Measurements from ENCODE around the gene CUL3.

Gene CUL3

DNA sequence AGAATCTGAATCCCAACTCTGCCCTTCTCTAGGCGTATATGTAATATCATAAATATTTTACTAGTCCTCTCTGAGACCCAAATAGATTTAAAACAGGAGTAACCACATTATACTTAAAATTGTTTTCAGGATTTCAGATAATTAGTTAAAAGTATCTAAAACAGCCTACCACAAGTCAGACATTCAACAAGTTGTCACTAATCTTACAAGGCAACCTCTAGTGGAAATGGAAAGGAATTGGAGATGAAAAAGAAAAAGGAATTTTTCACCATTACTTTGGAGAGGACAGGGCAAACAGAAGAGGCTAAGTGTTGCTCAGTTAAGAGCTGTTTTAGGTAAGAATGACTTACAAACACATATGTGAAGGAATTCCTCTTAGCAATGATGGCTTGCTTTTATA lies 11.4 kb downstream of the CUL3 start:
- TF ChIP-seq, protein P1, sequence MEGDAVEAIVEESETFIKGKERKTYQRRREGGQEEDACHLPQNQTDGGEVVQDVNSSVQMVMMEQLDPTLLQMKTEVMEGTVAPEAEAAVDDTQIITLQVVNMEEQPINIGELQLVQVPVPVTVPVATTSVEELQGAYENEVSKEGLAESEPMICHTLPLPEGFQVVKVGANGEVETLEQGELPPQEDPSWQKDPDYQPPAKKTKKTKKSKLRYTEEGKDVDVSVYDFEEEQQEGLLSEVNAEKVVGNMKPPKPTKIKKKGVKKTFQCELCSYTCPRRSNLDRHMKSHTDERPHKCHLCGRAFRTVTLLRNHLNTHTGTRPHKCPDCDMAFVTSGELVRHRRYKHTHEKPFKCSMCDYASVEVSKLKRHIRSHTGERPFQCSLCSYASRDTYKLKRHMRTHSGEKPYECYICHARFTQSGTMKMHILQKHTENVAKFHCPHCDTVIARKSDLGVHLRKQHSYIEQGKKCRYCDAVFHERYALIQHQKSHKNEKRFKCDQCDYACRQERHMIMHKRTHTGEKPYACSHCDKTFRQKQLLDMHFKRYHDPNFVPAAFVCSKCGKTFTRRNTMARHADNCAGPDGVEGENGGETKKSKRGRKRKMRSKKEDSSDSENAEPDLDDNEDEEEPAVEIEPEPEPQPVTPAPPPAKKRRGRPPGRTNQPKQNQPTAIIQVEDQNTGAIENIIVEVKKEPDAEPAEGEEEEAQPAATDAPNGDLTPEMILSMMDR (IDR thresholded peaks at IDR 0.05), result no peak

DNA sequence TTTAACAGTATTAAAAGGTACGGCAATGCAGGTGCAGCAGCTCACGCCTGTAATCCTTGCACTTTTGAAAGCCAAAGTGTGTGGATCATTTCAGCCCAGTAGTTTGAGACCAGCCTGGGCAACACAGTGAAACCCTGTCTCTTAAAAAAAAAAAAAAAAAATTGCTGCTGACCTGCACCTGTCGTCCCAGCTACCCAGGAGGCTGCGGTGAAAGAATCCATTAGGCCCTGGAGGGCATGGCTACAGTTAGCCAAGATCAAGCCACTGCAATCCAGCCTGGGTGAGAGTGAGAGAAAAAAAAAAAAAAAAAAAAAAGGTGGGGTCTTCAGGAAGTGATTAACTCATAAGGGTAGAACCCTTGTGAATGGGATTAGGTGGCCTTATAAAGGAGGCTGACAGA lies 12.8 kb downstream of the CUL3 start:
- TF ChIP-seq, protein P1 (IDR thresholded peaks at IDR 0.05), result no peak

DNA sequence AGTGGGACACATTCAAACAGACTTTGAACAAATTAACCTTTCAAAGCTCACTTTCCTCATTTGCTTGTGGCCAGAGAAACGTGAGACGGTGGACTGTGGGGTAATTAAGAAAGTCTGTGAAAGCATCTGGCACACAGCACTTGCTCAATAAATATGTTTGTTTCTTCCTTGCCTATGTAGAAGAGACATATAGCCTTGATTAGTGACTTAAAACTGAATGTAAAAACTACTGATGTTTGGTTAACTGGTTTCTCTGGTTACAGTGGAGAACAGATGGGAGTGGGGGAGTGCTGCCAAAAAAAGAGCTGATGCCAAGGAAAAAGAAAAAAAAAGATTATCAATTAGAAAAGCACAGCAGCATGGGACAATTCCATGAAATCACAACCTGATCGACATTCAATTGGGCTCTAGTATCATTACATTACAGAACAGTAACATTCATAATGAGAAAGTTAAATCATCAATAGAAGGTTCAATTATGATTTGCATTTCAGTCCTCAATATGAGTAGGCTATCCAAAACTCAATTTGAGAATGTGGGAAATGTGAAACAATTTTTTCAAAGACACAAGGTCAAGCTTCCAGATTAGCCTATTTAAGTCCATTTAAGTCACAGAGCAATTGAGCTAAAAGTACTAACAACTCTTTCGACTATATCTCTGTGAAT lies 14.7 kb downstream of the CUL3 start:
- TF ChIP-seq, protein P1 (IDR thresholded peaks at IDR 0.05), result no peak

DNA sequence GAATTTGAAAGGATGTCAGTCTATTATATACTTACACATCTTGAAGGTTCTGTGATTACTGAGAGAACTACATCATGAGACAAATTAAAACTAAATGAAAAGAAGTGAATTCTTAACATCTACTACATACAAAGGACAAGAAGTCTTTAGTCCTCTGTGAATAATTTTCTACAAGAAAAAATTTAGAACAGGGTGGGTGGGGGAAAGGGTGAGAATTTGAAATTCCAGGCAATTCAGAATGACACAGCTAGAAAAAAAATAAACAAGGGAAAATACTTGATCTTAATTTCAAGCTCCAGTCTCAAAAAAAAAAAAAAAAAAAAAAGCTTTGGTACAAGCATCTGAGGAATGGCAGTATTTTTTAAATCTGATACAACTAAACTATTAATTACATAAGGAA lies 15.5 kb downstream of the CUL3 start:
- TF ChIP-seq, protein P1 (IDR thresholded peaks at IDR 0.05), result no peak

DNA sequence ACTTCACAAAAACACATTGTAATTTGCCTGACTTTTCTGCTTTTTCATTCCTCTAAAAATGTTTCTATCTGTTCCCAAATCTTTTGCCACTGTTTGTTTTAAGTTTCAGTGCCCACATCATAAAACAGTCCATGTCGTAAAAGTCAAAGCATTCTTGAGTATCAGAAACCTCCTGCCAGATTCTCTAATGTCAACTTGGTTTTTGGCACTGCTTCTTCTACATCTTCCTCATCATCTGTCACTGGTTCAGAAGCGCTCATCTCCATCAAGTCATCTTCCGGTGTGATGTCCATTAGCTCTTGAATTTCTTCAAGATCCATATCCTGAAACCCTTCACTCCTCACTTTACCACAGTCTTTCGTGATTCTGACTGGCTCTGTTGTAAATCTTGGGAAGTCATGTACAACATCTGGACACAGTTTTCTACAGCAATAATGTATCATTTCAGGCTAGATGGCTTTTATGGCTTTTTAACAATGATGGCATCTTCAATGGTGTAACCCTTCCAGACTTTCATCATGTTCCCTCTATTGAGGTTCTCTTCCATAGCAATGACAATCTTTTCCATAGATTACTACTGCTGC lies 19.6 kb downstream of the CUL3 start:
- TF ChIP-seq, protein P1 (IDR thresholded peaks at IDR 0.05), result no peak

DNA sequence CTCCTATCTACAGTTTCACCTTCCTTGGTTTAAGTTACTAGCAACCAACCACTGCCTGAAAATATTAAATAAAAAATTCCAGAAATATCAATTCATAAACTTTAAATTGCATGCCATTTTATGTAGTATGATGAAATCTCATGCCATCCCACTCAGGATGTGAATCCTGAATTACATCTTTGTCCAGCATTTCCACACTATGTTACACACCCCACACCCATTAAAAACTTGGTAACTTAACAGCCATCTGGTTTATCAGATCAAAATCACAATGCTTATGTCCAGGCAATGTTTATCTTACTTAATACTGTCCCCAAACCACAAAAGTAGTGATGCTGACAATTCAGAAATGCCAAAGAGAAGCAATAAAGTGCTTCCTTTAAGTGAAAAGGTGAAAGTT lies 21.6 kb downstream of the CUL3 start:
- TF ChIP-seq, protein P1 (IDR thresholded peaks at IDR 0.05), result no peak

DNA sequence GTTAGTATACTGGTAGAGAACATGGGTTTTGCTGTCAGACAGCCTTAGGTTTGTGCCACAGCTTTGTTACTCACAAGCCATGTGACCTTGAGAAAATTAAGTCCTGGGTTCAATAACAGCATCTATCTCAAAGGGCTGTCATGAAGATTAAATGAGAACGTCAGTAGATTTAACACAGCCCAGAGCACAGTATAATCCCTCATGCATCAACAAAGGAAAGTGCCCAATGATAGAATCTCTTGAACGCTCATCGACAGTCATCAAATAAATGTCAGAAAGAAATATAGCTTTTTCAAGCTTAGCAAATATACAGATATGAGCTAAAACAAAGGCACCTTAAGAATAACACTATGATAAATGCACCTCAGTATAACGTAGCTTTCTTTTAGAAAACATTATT lies 22.3 kb downstream of the CUL3 start:
- TF ChIP-seq, protein P1 (IDR thresholded peaks at IDR 0.05), result no peak

Data from LNCAP (cell line).